BLaER1 (cell line): ENCODE data around the gene LRRN1.

Experiments
- H3K27ac ChIP-seq: shearing (Covaris generic); formaldehyde crosslinking; 2 replicates; pipeline ENCODE4 v1.8.1; 2022
- H3K27me3 ChIP-seq: shearing (Covaris generic); formaldehyde crosslinking; 2 replicates; pipeline ENCODE4 v1.8.1; 2022
- H3K36me3 ChIP-seq: shearing (Covaris generic); formaldehyde crosslinking; 2 replicates; pipeline ENCODE4 v1.8.1; 2022
- H3K4me1 ChIP-seq: shearing (Covaris generic); formaldehyde crosslinking; 2 replicates; pipeline ENCODE4 v1.8.1; 2022
- H3K4me2 ChIP-seq: shearing (Covaris generic); formaldehyde crosslinking; 2 replicates; pipeline ENCODE4 v1.8.1; 2022
- H3K4me3 ChIP-seq: shearing (Covaris generic); formaldehyde crosslinking; 2 replicates; pipeline ENCODE4 v1.8.1; 2022
- H3K9ac ChIP-seq: shearing (Covaris generic); formaldehyde crosslinking; 2 replicates; pipeline ENCODE4 v1.8.1; 2022
- H3K9me3 ChIP-seq: shearing (Covaris generic); formaldehyde crosslinking; 2 replicates; pipeline ENCODE4 v1.8.1; 2022
- H4K20me1 ChIP-seq: shearing (Covaris generic); formaldehyde crosslinking; 2 replicates; pipeline ENCODE4 v1.8.1; 2022
- Cebpa-rat ChIP-seq: shearing (Covaris generic); IDR thresholded peaks from 2 replicates; pipeline ENCODE4 v1.8.1; 2022

LRRN1 gene

DNA sequence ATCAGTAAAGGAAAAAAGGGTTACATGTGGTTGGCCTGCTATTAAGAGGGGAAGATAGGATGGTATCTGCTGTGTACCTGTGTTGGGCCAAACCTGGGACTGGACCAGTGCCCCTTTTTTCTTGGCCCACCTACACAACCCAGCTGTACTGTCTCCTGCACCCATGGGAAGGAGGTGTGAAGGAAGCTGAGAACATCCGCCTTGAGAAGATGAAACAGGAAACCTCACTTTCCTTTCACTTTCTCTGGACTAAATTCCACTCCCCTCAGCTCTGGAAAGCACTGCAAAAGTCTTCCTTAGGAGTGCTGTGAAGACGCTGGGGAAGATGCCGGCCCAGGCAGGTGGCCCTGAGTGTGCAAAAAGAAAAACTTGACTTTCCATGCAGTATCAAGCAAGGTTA is 37.6 kb downstream of the LRRN1 start:
- TF ChIP-seq Cebpa-rat: no peak
- Histone ChIP-seq H3K36me3 (no peaks in the 10 kb centered on the region), H3K27me3 (no peaks in the 10 kb centered on the region), H3K4me2 (peak overlapping the region; percentile 51), H3K4me3 (no peak overlapping the region), H3K9me3 (peaks cover 27% of the 10 kb centered on the region), H3K27ac (no peak overlapping the region), H3K4me1 (peaks cover 8% of the 10 kb centered on the region), H4K20me1 (no peaks in the 10 kb centered on the region), H3K9ac (no peak overlapping the region)

DNA sequence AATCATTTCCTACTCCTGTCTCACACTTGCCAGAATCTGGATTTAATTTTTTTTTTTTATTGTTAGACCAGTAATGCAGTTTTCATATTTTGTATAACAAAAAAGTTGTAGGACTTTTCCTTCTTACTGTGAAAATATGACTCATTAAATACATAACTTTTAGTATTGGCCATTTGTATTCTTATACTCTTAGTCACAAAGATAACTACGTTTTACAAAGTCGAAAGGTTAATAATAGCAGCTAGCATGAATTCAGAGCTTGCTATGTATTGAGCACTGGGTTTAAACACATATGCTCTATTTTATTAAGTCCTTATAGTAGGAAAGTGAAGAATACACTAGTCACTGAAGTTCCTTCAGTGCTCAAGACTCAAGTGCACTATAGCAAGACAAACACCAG is 43.1 kb downstream of the LRRN1 start:
- no peak overlapping the region for H3K27ac ChIP-seq
- no peak overlapping the region for H3K4me3 ChIP-seq
- H4K20me1 ChIP-seq: no peaks in the 10 kb centered on the region
- no peaks in the 10 kb centered on the region for H3K36me3 ChIP-seq
- H3K4me2 ChIP-seq: no peak overlapping the region
- no peak overlapping the region for H3K9ac ChIP-seq
- H3K27me3 ChIP-seq: no peaks in the 10 kb centered on the region
- no peak for TF ChIP-seq Cebpa-rat
- no peaks in the 10 kb centered on the region; the same call in 1 of the 2 replicates for H3K4me1 ChIP-seq
- peaks cover 7% of the 10 kb centered on the region; the same call in 1 of the 2 replicates for H3K9me3 ChIP-seq

DNA sequence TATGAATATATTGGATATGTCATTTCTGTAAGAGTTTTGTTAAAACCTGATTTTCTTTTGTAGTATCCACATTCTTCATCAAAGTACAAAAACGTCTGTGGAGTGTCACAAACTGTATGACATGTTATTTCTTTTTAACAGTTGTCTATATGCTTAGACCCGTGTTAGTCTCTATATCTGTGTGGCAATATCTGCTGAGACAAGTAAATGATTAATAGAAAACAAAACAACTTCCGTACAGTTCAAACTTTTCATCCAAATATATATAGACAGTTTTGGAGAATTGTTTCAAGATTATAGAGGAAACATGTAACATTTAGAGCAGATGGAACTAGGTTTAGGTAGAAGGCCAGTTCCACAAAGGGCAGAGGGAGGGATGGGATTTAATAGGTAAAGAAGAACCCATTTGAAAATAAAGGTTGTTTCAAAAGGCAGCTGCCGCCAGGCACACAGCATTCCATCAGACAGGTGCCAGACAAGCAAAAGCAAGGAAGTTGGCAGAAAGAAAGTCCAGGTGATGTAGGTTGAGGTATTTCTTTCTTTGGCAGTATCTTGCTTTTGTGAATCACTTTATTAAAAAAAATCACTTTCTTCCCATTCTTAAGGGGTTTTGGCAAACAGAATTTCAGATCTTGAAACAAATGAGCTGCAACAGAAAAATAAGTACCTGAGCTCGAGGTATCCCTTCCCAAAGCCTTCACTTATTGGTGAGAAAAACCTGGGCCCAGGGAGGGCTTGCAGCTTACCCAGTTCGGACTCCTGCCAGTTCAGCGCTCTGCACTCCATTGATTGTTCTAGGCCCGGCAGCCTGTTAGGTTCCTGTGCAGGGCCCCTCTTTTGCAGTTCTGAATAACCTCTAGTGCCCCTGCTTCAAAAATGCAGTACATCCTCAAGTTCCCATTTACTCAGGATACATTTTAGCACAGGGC is 49.0 kb downstream of the LRRN1 start:
- Histone ChIP-seq H3K36me3 (no peaks in the 10 kb centered on the region), H3K9me3 (no peaks in the 10 kb centered on the region), H3K27ac (no peak overlapping the region), H3K4me3 (no peak overlapping the region), H3K9ac (no peak overlapping the region), H3K4me2 (no peak overlapping the region), H3K27me3 (no peaks in the 10 kb centered on the region), H4K20me1 (no peaks in the 10 kb centered on the region), H3K4me1 (no peaks in the 10 kb centered on the region)
- no peak for TF ChIP-seq Cebpa-rat

DNA sequence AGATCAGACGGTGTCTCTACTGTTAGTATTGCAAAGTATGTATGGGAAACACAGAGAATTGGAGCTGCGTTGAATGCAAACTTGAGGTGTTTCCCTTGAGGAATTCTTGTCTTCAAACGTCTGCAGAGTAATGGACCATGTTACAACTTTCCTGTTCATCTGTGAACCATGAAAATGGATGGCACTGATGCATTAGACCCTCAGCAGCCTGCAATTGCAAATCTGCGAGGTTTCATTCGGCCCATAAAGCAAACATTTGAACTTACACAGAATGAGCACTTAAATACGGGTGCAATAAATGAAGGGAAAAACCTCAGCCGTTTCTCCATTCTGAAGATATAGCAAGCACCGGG is 49.7 kb downstream of the LRRN1 start:
- no peak overlapping the region for H3K4me3 ChIP-seq
- no peak for TF ChIP-seq Cebpa-rat
- H3K27ac ChIP-seq: no peak overlapping the region
- no peak overlapping the region for H3K9ac ChIP-seq
- no peaks in the 10 kb centered on the region for H4K20me1 ChIP-seq
- H3K27me3 ChIP-seq: no peaks in the 10 kb centered on the region
- H3K4me2 ChIP-seq: no peak overlapping the region
- no peaks in the 10 kb centered on the region for H3K36me3 ChIP-seq
- H3K4me1 ChIP-seq: no peaks in the 10 kb centered on the region
- no peaks in the 10 kb centered on the region for H3K9me3 ChIP-seq

DNA sequence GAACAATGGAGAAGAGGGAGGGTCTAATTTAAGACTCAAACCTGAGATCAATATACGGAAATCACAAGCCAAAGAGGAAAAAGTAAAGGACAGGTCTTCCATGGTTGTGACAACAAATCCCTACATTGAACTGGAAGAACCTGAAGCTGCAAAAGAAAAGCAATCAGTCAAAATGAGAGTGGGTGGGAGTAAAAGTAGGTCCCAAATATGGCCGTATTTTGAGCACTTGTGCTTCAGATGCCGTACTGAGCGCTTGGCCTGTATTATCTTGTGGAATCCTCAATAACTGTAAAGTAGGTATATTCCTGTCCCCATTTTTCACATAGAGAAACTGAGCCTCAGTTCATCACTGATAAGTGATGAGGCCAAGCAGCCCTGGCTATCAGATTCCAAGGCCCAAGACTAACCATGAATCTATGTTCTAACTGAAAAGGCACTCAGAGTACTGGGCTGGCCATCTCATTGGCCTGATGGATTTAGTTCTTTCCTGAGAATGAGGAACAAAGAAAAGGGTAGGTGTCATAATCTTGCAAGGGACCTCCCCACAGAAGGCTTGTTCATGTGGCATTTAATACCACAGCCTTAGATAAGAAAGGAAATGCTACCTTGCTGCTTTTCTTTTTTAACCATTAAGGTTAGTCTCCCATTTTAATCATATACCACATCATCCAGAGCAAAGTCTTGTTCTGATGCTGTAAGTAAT is 52.5 kb downstream of the LRRN1 start:
- no peaks in the 10 kb centered on the region for H3K4me1 ChIP-seq
- TF ChIP-seq Cebpa-rat: no peak
- H3K9ac ChIP-seq: no peak overlapping the region
- H3K9me3 ChIP-seq: no peaks in the 10 kb centered on the region
- no peaks in the 10 kb centered on the region for H4K20me1 ChIP-seq
- H3K4me3 ChIP-seq: no peak overlapping the region
- no peak overlapping the region for H3K4me2 ChIP-seq
- no peaks in the 10 kb centered on the region for H3K27me3 ChIP-seq
- H3K27ac ChIP-seq: no peak overlapping the region
- H3K36me3 ChIP-seq: no peaks in the 10 kb centered on the region

DNA sequence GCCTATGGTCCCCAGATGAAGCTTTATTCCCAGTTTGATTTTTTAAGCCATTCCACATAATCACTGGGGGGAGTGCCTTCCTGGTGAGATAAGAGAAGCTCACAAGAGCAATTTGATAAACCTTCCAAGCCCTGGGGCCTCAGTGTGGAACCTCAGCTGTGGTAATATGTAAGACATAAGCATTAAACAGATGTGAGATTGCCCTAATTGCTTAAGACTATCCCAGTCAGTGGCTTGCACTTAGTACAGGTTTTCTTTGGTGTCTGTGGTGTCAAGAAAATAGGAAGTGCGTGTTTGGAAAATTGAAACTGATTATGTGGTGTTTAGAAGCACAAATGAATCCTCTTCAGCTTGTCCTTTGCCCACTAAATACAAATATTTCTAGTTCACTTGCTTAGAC is 54.3 kb downstream of the LRRN1 start:
- H3K4me1 ChIP-seq: no peaks in the 10 kb centered on the region
- no peak overlapping the region for H3K9ac ChIP-seq
- no peak for TF ChIP-seq Cebpa-rat
- no peak overlapping the region for H3K4me2 ChIP-seq
- no peak overlapping the region for H3K27ac ChIP-seq
- H3K27me3 ChIP-seq: no peaks in the 10 kb centered on the region
- H3K36me3 ChIP-seq: no peaks in the 10 kb centered on the region
- no peaks in the 10 kb centered on the region for H4K20me1 ChIP-seq
- no peak overlapping the region for H3K4me3 ChIP-seq
- H3K9me3 ChIP-seq: no peaks in the 10 kb centered on the region

DNA sequence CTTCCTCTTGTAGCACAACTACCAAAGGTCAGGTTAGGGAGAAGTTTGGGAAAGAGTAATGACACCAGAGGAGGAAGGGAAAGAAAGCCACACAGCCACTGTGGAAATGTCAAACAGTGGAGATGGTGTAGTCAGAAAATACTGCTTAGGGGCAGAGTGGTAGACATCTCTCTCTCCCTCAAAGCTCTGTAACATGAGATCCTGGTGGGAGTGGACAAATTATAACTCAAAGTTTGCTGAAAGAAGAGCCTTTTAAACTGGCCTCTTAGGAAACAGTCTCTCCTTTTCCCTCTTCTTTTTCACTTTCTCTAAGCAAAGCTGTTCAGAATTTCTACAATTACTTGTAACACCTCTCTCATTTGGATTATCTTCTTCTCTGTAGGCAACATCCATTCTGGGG is 55.8 kb downstream of the LRRN1 start:
- Histone ChIP-seq H3K9ac (no peak overlapping the region), H3K27ac (no peak overlapping the region), H3K4me3 (no peak overlapping the region), H3K4me2 (no peak overlapping the region), H3K4me1 (no peaks in the 10 kb centered on the region), H3K9me3 (no peaks in the 10 kb centered on the region), H3K27me3 (no peaks in the 10 kb centered on the region), H4K20me1 (no peaks in the 10 kb centered on the region), H3K36me3 (no peaks in the 10 kb centered on the region)
- no peak for TF ChIP-seq Cebpa-rat

DNA sequence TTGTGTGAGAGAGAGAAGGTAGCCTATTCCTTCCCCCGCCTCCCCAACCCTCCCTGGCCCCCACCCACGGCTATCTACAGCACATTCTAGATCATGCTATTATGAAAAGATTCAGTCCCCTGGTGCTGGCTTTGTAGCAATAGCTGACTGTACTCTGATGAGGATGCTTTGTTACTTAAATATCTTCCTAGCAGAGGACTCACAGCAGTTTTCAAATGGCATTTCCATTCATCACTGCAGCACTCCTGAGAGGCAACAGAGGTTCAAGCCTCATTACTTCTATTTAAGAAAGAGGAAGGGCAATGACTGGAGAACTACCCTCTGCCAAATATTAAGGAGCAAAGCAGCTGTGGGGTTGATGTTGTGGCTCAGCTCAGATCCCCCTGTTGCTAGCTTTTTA is 61.0 kb downstream of the LRRN1 start:
- Histone ChIP-seq H3K4me1 (no peaks in the 10 kb centered on the region), H3K27me3 (no peaks in the 10 kb centered on the region), H4K20me1 (no peaks in the 10 kb centered on the region), H3K27ac (no peak overlapping the region), H3K36me3 (no peaks in the 10 kb centered on the region), H3K9ac (no peak overlapping the region), H3K9me3 (no peaks in the 10 kb centered on the region), H3K4me3 (no peak overlapping the region), H3K4me2 (no peak overlapping the region)
- TF ChIP-seq Cebpa-rat: no peak

DNA sequence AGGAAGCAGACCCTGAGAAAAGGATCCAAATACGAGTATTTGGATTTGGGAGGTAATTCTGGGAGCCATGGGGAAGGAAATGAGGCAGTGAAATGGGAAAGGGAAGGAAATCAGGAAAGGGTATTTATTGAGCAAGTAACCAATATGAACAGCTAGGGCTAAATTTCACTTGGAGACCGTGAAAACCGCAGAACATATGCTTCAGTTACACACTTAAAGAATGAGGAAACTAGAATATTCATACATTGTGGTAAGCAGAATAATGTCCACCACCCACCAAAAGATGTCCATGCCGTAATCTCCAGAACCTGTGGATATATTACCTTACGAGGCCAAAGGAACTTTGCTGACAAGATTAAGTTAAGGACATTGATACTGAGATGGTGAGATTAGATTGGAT is 63.3 kb downstream of the LRRN1 start:
- H3K27me3 ChIP-seq: no peaks in the 10 kb centered on the region
- no peak overlapping the region for H3K27ac ChIP-seq
- H3K9me3 ChIP-seq: no peaks in the 10 kb centered on the region
- TF ChIP-seq Cebpa-rat: no peak
- H3K4me1 ChIP-seq: no peaks in the 10 kb centered on the region
- no peak overlapping the region for H3K9ac ChIP-seq
- H4K20me1 ChIP-seq: no peaks in the 10 kb centered on the region
- no peak overlapping the region for H3K4me2 ChIP-seq
- H3K4me3 ChIP-seq: no peak overlapping the region
- no peaks in the 10 kb centered on the region for H3K36me3 ChIP-seq

DNA sequence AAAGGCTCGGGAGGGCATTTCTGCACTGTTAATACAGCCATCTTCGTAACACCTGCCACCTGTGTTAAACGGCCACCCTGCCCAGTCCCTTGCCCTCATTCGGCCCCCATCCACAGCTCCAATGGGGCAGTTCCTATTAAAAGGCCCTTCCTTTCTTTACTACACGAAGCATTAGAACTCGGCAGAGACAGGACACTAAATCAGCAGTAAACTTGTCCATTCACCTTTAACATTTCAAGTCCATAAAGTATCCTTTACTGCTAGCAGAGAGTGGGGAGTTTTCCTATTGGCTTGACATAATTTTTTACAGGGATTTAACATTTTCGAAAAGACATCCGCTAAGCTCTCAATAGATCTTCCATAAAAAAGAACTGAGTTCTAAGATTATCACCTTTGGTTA is 76.3 kb downstream of the LRRN1 start:
- no peak overlapping the region for H3K4me2 ChIP-seq
- no peaks in the 10 kb centered on the region for H4K20me1 ChIP-seq
- H3K4me1 ChIP-seq: no peaks in the 10 kb centered on the region
- H3K4me3 ChIP-seq: no peak overlapping the region
- H3K36me3 ChIP-seq: no peaks in the 10 kb centered on the region
- H3K27me3 ChIP-seq: no peaks in the 10 kb centered on the region
- no peaks in the 10 kb centered on the region for H3K9me3 ChIP-seq
- no peak overlapping the region for H3K27ac ChIP-seq
- no peak for TF ChIP-seq Cebpa-rat
- H3K9ac ChIP-seq: no peak overlapping the region
